Measurements from ENCODE around the gene WDR12. TPM values are rescaled to one million over a fixed set of nuclear protein-coding genes. Genes with fewer than 3 reads are reported as not detected.
A peak's percentile ranks its signal among the peaks of the same experiment; 100 is the strongest.

Gene WDR12
- total and polyA plus RNA-seq, 2 donors (not counting 3 experiments of a cell fraction or from before 2014, with no cell fraction given), result 8.5 to 65.6 TPM

DNA sequence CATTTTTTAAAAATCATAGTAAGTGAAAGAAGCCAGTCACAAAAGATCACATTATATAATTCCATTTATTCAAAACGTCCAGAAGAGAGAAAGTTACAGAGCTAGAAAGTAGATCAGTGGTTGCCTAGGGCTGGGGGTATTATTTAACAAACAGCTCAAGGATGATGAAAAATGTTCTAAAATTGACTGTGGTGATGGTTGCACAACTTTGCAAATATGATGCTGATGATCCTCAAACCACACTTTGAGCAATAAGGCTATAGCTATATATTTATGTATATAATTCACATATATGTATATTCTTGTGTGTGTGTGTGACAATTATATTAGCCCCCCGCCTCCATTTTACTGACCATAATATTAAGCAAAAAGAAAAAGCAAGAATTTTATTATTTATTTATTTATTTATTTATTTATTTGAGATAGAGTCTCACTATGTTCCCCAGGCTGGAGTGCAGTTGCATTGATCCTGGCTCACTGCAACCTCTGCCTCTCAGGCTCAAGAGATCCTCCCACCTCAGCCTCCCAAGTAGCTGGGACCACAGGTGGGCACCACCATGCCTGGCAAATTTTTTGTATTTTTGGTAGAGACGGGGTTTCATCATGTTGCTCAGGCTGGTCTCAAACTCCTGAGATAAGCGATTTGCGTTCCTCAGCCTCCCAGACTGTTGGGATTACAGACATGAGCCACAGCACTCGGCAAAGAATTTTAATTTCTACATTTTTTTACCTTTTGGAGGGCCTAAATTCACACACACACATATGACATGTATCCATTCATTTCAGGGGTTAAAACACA is 1.9 kb downstream of the WDR12 start:
- H4K20me1 ChIP-seq (replicated peaks; ENCODE audit: control insufficient read depth, extremely low read depth, insufficient read depth, low read length), result no peaks in the 10 kb centered on the region
- H3K79me2 ChIP-seq (ENCODE audit: control insufficient read depth, insufficient read depth, low read length), result peaks cover 47% of the 10 kb centered on the region
- H3K27ac ChIP-seq (ENCODE audit: insufficient read depth, low read depth, low read length), result no peak overlapping the region
- CTCF ChIA-PET, result interaction anchor here (1.3 kb wide), 1 partner anchor 38 kb away, joined by 3 read pairs; the partner anchor contains the start of gene ICA1L
- H2AFZ ChIP-seq (ENCODE audit: low read depth, low read length), result no peak overlapping the region
- H3K9me1 ChIP-seq (replicated peaks; ENCODE audit: control insufficient read depth, extremely low read depth, insufficient read depth, low read length), result no peaks in the 10 kb centered on the region
- peak overlapping the region; percentile 8 for H3K4me2 ChIP-seq (ENCODE audit: insufficient read depth, low read length)
- H3K4me1 ChIP-seq (ENCODE audit: control insufficient read depth, extremely low read depth, insufficient read depth, low read length), result peaks cover 7% of the 10 kb centered on the region
- FAIRE-seq (no peak), DNase-seq (ENCODE audit: low read depth, low spot score) (no peak)
- dilution Hi-C loops (cut with MboI; ENCODE audit: extremely low pct_ligation_motif_present, low sequenced_read_pairs) (no loop called here), intact Hi-C loops (cut with micrococcal nuclease) (loop anchor here (2.0 to 10.0 kb wide), 4 partner anchors 39 to 545 kb away; partner anchors contain the start of genes ABI2 and ICA1L)
- no peaks in the 10 kb centered on the region for H3K9me3 ChIP-seq (replicated peaks; ENCODE audit: control insufficient read depth, insufficient read depth, low read length)
- H3K27me3 ChIP-seq (ENCODE audit: control insufficient read depth in 2 of 2, insufficient read depth in 2 of 2, low read length in 2 of 2), result no peaks in the 10 kb centered on the region
- TF ChIP-seq CTCF (IDR thresholded peaks at IDR 0.05; ENCODE audit: extremely low read depth in 1 of 2, insufficient read depth in 1 of 2, low read depth in 1 of 2, low read length in 2 of 2), result no peak
- TF ChIP-seq, protein P1, sequence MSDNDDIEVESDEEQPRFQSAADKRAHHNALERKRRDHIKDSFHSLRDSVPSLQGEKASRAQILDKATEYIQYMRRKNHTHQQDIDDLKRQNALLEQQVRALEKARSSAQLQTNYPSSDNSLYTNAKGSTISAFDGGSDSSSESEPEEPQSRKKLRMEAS (IDR thresholded peaks at IDR 0.05; ENCODE audit: insufficient read depth, insufficient read length), result no peak
- TF ChIP-seq EZH2 (IDR thresholded peaks at IDR 0.05; ENCODE audit: borderline replicate concordance, low read depth, low read length, severe bottlenecking), result no peak
- no peak for TF ChIP-seq GATA2 (IDR thresholded peaks at IDR 0.05; ENCODE audit: insufficient read depth, insufficient read length, low read depth, low read length)
- TF ChIP-seq MYC (IDR thresholded peaks at IDR 0.05; ENCODE audit: low read depth, low read length), result no peak
- POLR2A ChIA-PET, result no interaction called here
- BruUV-seq (replicated peaks), result no TSS peak
- H3K9ac ChIP-seq (replicated peaks; ENCODE audit: extremely low read depth, insufficient read depth, low read length), result no peak overlapping the region
- no peak overlapping the region for H3K4me3 ChIP-seq (replicated peaks in 1 of 3; ENCODE audit: insufficient read depth in 1 of 3, low read depth in 1 of 3, low read length in 3 of 3)
- no peaks in the 10 kb centered on the region for H3K36me3 ChIP-seq (ENCODE audit: control insufficient read depth in 2 of 2, extremely low read depth in 1 of 2, insufficient read depth in 2 of 2, low read length in 2 of 2)

Data from endothelial cell of umbilical vein (primary cell).